ENCODE measurements around the gene RBMS1.

Gene RBMS1

GRCh38 chr2:160282063-160282580, 211.5 kb downstream of the RBMS1 start:
- peaks cover 1% of the 10 kb centered on the region; the same call in 1 of the 2 replicates for H3K36me3 ChIP-seq (ENCODE audit: control insufficient read depth, insufficient read depth, low read length)
- no peaks in the 10 kb centered on the region for H3K27me3 ChIP-seq (ENCODE audit: control insufficient read depth, insufficient read depth, low read length)

GRCh38 chr2:160281213-160281612, 212.4 kb downstream of the RBMS1 start:
- Histone ChIP-seq H3K4me3 (ENCODE audit: low read length) (no peak overlapping the region), H3K4me1 (ENCODE audit: control insufficient read depth, insufficient read depth, low read length) (no peaks in the 10 kb centered on the region), H3K36me3 (ENCODE audit: control insufficient read depth, insufficient read depth, low read length) (peaks cover 3% of the 10 kb centered on the region; the same call in 1 of the 2 replicates), H3K9me3 (ENCODE audit: control insufficient read depth, insufficient read depth, low read length) (no peaks in the 10 kb centered on the region), H3K27me3 (ENCODE audit: control insufficient read depth, insufficient read depth, low read length) (no peaks in the 10 kb centered on the region), H3K27ac (ENCODE audit: low read length) (no peak overlapping the region)
- no CpG with 5 or more reads among the region's 1 CpG for WGBS (ENCODE audit: insufficient coverage, insufficient read length)
- no peak for DNase-seq (ENCODE audit: low read depth, low spot score)

More at GRCh38 chr2:160282063-160282580, 211.5 kb downstream of the RBMS1 start:
- DNase-seq (ENCODE audit: low read depth, low spot score) = no peak
- Histone ChIP-seq H3K27ac (ENCODE audit: low read length) (no peak overlapping the region), H3K4me1 (ENCODE audit: control insufficient read depth, insufficient read depth, low read length) (no peaks in the 10 kb centered on the region), H3K4me3 (ENCODE audit: low read length) (no peak overlapping the region), H3K9me3 (ENCODE audit: control insufficient read depth, insufficient read depth, low read length) (no peaks in the 10 kb centered on the region)
- no CpG with 5 or more reads among the region's 2 CpGs for WGBS (ENCODE audit: insufficient coverage, insufficient read length)

- no peak overlapping the region for H3K27ac ChIP-seq (ENCODE audit: low read length)
- no peaks in the 10 kb centered on the region for H3K4me1 ChIP-seq (ENCODE audit: control insufficient read depth, insufficient read depth, low read length)
- no peak overlapping the region for H3K4me3 ChIP-seq (ENCODE audit: low read length)
- no peak for DNase-seq (ENCODE audit: low read depth, low spot score)
- no peaks in the 10 kb centered on the region for H3K27me3 ChIP-seq (ENCODE audit: control insufficient read depth, insufficient read depth, low read length)
- H3K36me3 ChIP-seq (ENCODE audit: control insufficient read depth, insufficient read depth, low read length) = peaks cover 3% of the 10 kb centered on the region; the same call in 1 of the 2 replicates
- WGBS (ENCODE audit: insufficient coverage, insufficient read length) = no CpG with 5 or more reads among the region's 5 CpGs
- H3K9me3 ChIP-seq (ENCODE audit: control insufficient read depth, insufficient read depth, low read length) = no peaks in the 10 kb centered on the region
These were observed 213.7 kb downstream of the RBMS1 start for GRCh38 chr2:160279813-160280465.

DNA sequence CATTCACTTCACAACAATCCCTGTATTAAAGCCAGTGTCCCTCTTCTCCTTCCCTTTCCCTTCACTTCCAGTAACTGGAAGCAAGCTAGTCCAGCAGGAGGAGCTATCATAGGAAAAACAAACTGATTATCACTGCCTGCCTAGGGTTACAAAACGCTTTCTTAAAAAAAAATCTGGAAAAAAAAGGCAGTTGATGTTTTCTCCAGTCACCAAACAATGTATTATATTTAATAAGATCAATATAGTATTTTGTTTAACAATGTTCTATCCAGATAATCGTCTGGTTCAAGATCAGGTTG, 214.8 kb downstream of the RBMS1 start:
- H3K4me3 ChIP-seq (ENCODE audit: low read length) = no peak overlapping the region
- no CpG with 5 or more reads among the region's 2 CpGs for WGBS (ENCODE audit: insufficient coverage, insufficient read length)
- H3K4me1 ChIP-seq (ENCODE audit: control insufficient read depth, insufficient read depth, low read length) = no peaks in the 10 kb centered on the region
- peaks cover 3% of the 10 kb centered on the region; the same call in 1 of the 2 replicates for H3K36me3 ChIP-seq (ENCODE audit: control insufficient read depth, insufficient read depth, low read length)
- no peak overlapping the region for H3K27ac ChIP-seq (ENCODE audit: low read length)
- no peaks in the 10 kb centered on the region for H3K27me3 ChIP-seq (ENCODE audit: control insufficient read depth, insufficient read depth, low read length)
- no peaks in the 10 kb centered on the region for H3K9me3 ChIP-seq (ENCODE audit: control insufficient read depth, insufficient read depth, low read length)
- DNase-seq (ENCODE audit: low read depth, low spot score) = no peak

DNA sequence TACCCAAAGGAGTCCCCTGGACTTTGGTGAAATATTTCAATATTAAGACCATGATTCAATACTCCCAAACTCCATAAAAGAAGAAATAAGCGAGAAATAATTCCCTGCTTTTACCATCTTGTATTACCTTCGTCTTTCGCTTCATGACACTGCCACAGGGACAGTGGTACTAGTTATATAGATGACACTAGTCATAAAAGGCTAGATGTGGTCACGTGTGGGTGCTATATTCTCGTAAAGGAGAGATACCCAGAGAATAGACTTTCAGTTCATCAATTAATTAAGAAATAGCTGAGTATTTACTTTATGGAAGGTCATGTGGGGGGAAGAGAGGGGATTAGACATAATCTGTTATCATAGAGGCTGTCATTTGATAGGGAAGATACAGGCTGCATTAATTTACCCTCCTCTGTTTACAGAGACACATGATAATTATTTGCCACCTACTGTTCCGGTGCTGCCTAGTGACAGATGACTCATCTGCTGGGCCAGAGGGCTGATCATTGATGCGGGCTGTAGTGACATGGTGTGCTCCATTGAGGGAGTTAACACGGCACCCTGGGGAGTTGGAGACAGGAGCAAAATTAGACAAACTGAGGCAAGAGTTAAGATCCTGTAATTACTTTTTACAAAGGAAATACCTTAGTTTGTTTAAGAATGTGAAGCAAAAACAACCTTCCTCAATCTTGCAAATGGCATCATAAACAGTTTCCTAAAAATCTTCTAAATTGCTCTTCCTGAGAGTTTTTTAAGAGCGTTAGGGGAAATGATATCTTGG, 215.3 kb downstream of the RBMS1 start:
- no peak overlapping the region for H3K4me3 ChIP-seq (ENCODE audit: low read length)
- WGBS (ENCODE audit: insufficient coverage, insufficient read length) = no CpG with 5 or more reads among the region's 9 CpGs
- H3K36me3 ChIP-seq (ENCODE audit: control insufficient read depth, insufficient read depth, low read length) = peaks cover 3% of the 10 kb centered on the region; the same call in 1 of the 2 replicates
- no peaks in the 10 kb centered on the region for H3K9me3 ChIP-seq (ENCODE audit: control insufficient read depth, insufficient read depth, low read length)
- no peaks in the 10 kb centered on the region for H3K27me3 ChIP-seq (ENCODE audit: control insufficient read depth, insufficient read depth, low read length)
- DNase-seq (ENCODE audit: low read depth, low spot score) = no peak
- no peaks in the 10 kb centered on the region for H3K4me1 ChIP-seq (ENCODE audit: control insufficient read depth, insufficient read depth, low read length)
- H3K27ac ChIP-seq (ENCODE audit: low read length) = no peak overlapping the region

- DNase-seq (ENCODE audit: low read depth, low spot score) = no peak
- H3K9me3 ChIP-seq (ENCODE audit: control insufficient read depth, insufficient read depth, low read length) = no peaks in the 10 kb centered on the region
- H3K4me1 ChIP-seq (ENCODE audit: control insufficient read depth, insufficient read depth, low read length) = no peaks in the 10 kb centered on the region
- H3K27me3 ChIP-seq (ENCODE audit: control insufficient read depth, insufficient read depth, low read length) = no peaks in the 10 kb centered on the region
- peaks cover 3% of the 10 kb centered on the region; the same call in 1 of the 2 replicates for H3K36me3 ChIP-seq (ENCODE audit: control insufficient read depth, insufficient read depth, low read length)
- H3K27ac ChIP-seq (ENCODE audit: low read length) = no peak overlapping the region
- no peak overlapping the region for H3K4me3 ChIP-seq (ENCODE audit: low read length)
- 100% methylated on average over 1 of the region's 6 CpGs for WGBS (ENCODE audit: insufficient coverage, insufficient read length)
These were observed 216.5 kb downstream of the RBMS1 start for GRCh38 chr2:160277151-160277550.

DNA sequence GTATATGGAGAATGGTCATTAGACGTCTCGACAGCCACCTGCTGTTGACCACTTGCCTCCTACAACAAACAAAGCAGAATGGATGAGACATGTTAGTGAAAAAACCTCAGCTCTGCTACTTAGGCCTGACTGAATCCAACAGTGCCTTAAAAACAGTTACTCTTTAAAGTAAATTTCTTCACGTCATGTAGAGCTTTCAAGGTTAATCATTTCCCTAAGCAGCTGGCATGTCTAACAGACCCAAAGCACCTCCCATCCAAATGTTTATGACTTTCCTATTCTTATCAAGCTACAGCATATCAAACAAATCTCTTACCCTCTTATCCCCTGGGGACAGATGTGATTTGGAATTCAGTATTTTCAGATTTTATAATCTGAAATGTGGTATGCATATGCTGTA, 218.0 kb downstream of the RBMS1 start:
- H3K27ac ChIP-seq (ENCODE audit: low read length) = no peak overlapping the region
- H3K4me3 ChIP-seq (ENCODE audit: low read length) = no peak overlapping the region
- no CpG with 5 or more reads among the region's 3 CpGs for WGBS (ENCODE audit: insufficient coverage, insufficient read length)
- H3K36me3 ChIP-seq (ENCODE audit: control insufficient read depth, insufficient read depth, low read length) = peaks cover 3% of the 10 kb centered on the region; the same call in 1 of the 2 replicates
- no peaks in the 10 kb centered on the region for H3K9me3 ChIP-seq (ENCODE audit: control insufficient read depth, insufficient read depth, low read length)
- H3K27me3 ChIP-seq (ENCODE audit: control insufficient read depth, insufficient read depth, low read length) = no peaks in the 10 kb centered on the region
- H3K4me1 ChIP-seq (ENCODE audit: control insufficient read depth, insufficient read depth, low read length) = peaks cover 4% of the 10 kb centered on the region; the same call in 1 of the 2 replicates
- DNase-seq (ENCODE audit: low read depth, low spot score) = no peak

- no CpG with 5 or more reads among the region's 21 CpGs for whole genome bisulfite sequencing (ENCODE audit: insufficient coverage, insufficient read length)
- Histone ChIP-seq H3K9me3 (ENCODE audit: control insufficient read depth, insufficient read depth, low read length) (no peaks in the 10 kb centered on the region), H3K27me3 (ENCODE audit: control insufficient read depth, insufficient read depth, low read length) (0 out of 2 replicates have a peak, but pooled peaks cover 1% of the 10 kb centered on the region), H3K4me3 (ENCODE audit: low read length) (no peak overlapping the region), H3K36me3 (ENCODE audit: control insufficient read depth, insufficient read depth, low read length) (no peaks in the 10 kb centered on the region), H3K27ac (ENCODE audit: low read length) (no peak overlapping the region), H3K4me1 (ENCODE audit: control insufficient read depth, insufficient read depth, low read length) (peaks cover 8% of the 10 kb centered on the region; the same call in 1 of the 2 replicates)
- DNase-seq (ENCODE audit: low read depth, low spot score) = no peak
These were observed 222.2 kb downstream of the RBMS1 start for GRCh38 chr2:160271171-160272086.

GRCh38 chr2:160270571-160271113, 223.0 kb downstream of the RBMS1 start:
- no peak overlapping the region; the same call in 1 of the 2 replicates for H3K4me3 ChIP-seq (ENCODE audit: low read length)
- H3K9me3 ChIP-seq (ENCODE audit: control insufficient read depth, insufficient read depth, low read length) = no peaks in the 10 kb centered on the region
- H3K27me3 ChIP-seq (ENCODE audit: control insufficient read depth, insufficient read depth, low read length) = 0 out of 2 replicates have a peak, but pooled peaks cover 1% of the 10 kb centered on the region
- no CpG with 5 or more reads among the region's 15 CpGs for WGBS (ENCODE audit: insufficient coverage, insufficient read length)
- no peaks in the 10 kb centered on the region for H3K36me3 ChIP-seq (ENCODE audit: control insufficient read depth, insufficient read depth, low read length)
- H3K4me1 ChIP-seq (ENCODE audit: control insufficient read depth, insufficient read depth, low read length) = peaks cover 8% of the 10 kb centered on the region; the same call in 1 of the 2 replicates
- no peak for DNase-seq (ENCODE audit: low read depth, low spot score)
- H3K27ac ChIP-seq (ENCODE audit: low read length) = no peak overlapping the region
